ENCODE results near the gene HSD17B1. TPM values are rescaled to one million over a fixed set of nuclear protein-coding genes. Genes with fewer than 3 reads are reported as not detected.

HSD17B1 gene
- total and polyA plus RNA-seq, 2 of the 13 experiments (the other 11 are each of a cell fraction or from before 2014, with no cell fraction given), result 0.54 to 0.93 TPM

DNA sequence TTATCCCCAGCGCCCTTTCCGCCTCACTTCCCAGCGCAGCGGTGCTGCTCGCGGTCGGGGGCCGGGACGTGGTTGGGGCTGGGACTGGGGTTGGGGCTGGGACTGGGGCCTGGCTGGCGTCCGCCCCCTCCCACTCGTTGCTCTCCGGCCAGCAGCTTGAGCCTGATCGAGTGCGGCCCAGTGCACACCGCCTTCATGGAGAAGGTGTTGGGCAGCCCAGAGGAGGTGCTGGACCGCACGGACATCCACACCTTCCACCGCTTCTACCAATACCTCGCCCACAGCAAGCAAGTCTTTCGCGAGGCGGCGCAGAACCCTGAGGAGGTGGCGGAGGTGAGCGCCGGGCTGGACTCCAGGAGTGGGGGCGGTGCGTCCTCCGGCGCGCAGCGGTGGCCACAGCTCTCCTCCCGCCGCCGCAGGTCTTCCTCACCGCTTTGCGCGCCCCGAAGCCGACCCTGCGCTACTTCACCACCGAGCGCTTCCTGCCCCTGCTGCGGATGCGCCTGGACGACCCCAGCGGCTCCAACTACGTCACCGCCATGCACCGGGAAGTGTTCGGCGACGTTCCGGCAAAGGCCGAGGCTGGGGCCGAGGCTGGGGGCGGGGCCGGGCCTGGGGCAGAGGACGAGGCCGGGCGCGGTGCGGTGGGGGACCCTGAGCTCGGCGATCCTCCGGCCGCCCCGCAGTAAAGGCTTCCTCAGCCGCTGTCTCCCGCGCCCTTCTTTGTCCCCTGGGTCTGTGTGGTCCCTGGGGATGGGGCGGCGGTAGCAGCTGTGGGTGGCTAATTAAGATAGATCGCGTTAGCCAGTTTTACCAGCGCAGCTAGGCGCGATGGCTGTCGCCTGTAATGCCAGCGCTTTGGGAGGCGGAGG is 1.8 kb downstream of the HSD17B1 start (continued):
- TF ChIP-seq, protein P1, sequence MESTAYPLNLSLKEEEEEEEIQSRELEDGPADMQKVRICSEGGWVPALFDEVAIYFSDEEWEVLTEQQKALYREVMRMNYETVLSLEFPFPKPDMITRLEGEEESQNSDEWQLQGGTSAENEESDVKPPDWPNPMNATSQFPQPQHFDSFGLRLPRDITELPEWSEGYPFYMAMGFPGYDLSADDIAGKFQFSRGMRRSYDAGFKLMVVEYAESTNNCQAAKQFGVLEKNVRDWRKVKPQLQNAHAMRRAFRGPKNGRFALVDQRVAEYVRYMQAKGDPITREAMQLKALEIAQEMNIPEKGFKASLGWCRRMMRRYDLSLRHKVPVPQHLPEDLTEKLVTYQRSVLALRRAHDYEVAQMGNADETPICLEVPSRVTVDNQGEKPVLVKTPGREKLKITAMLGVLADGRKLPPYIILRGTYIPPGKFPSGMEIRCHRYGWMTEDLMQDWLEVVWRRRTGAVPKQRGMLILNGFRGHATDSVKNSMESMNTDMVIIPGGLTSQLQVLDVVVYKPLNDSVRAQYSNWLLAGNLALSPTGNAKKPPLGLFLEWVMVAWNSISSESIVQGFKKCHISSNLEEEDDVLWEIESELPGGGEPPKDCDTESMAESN (CRISPR knock-in tag; conservative IDR thresholded peaks at IDR 0.05), result 0 out of 2 replicates have a peak, but pooled peaks have one; percentile 26
- peak; percentile 84 for TF ChIP-seq KMT2B (CRISPR knock-in tag; IDR thresholded peaks at IDR 0.05)
- 0 out of 2 replicates have a peak, but pooled peaks have one; percentile 32 for TF ChIP-seq SNAPC2 (CRISPR knock-in tag; IDR thresholded peaks at IDR 0.05)
- TF ChIP-seq ZNF672 (CRISPR knock-in tag; IDR thresholded peaks at IDR 0.05), result peak; percentile 90; the same call in 1 of the 2 replicates
- no peak for TF ChIP-seq ZNF337 (CRISPR knock-in tag; IDR thresholded peaks at IDR 0.05; ENCODE audit: borderline replicate concordance, low read depth)
- TF ChIP-seq, protein P2, sequence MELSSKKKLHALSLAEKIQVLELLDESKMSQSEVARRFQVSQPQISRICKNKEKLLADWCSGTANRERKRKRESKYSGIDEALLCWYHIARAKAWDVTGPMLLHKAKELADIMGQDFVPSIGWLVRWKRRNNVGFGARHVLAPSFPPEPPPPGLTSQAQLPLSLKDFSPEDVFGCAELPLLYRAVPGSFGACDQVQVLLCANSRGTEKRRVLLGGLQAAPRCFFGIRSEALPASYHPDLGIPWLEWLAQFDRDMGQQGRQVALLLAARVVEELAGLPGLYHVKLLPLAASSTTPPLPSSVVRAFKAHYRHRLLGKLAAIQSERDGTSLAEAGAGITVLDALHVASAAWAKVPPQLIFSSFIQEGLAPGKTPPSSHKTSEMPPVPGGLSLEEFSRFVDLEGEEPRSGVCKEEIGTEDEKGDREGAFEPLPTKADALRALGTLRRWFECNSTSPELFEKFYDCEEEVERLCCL (CRISPR knock-in tag; IDR thresholded peaks at IDR 0.05; ENCODE audit: borderline replicate concordance), result peak; percentile 14; the same call in 1 of the 2 replicates
- TF ChIP-seq STAT6 (CRISPR knock-in tag; IDR thresholded peaks at IDR 0.05; ENCODE audit: borderline replicate concordance), result no peak
- TF ChIP-seq SMAD9 (CRISPR knock-in tag; IDR thresholded peaks at IDR 0.05), result no peak; the same call in 1 of the 2 replicates
- TF ChIP-seq, protein P3, sequence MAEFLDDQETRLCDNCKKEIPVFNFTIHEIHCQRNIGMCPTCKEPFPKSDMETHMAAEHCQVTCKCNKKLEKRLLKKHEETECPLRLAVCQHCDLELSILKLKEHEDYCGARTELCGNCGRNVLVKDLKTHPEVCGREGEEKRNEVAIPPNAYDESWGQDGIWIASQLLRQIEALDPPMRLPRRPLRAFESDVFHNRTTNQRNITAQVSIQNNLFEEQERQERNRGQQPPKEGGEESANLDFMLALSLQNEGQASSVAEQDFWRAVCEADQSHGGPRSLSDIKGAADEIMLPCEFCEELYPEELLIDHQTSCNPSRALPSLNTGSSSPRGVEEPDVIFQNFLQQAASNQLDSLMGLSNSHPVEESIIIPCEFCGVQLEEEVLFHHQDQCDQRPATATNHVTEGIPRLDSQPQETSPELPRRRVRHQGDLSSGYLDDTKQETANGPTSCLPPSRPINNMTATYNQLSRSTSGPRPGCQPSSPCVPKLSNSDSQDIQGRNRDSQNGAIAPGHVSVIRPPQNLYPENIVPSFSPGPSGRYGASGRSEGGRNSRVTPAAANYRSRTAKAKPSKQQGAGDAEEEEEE (CRISPR knock-in tag; IDR thresholded peaks at IDR 0.05; ENCODE audit: borderline replicate concordance), result 0 out of 2 replicates have a peak, but pooled peaks have one; percentile 63
- no peak for TF ChIP-seq ZNF75D (CRISPR knock-in tag; IDR thresholded peaks at IDR 0.05; ENCODE audit: borderline replicate concordance)
- peak; percentile 47; the same call in 1 of the 2 replicates for TF ChIP-seq ZSCAN20 (CRISPR knock-in tag; IDR thresholded peaks at IDR 0.05; ENCODE audit: borderline replicate concordance)
- TF ChIP-seq XRCC5 (optimal IDR thresholded peaks at IDR 0.05; ENCODE audit: low read length), result peak; percentile 70
- TF ChIP-seq ZNF350 (CRISPR knock-in tag; IDR thresholded peaks at IDR 0.05; ENCODE audit: borderline replicate concordance, low read depth), result peak; percentile 73
- peak; percentile 97 for TF ChIP-seq IKZF5 (CRISPR knock-in tag; IDR thresholded peaks at IDR 0.05)
- 0 out of 2 replicates have a peak, but pooled peaks have one; percentile 18 for TF ChIP-seq CAMTA2 (CRISPR knock-in tag; IDR thresholded peaks at IDR 0.05; ENCODE audit: borderline replicate concordance)
- TF ChIP-seq ZNF205 (CRISPR knock-in tag; IDR thresholded peaks at IDR 0.05), result peak; percentile 82
- TF ChIP-seq ZNF263 (CRISPR knock-in tag; IDR thresholded peaks at IDR 0.05), result peak; percentile 73
- TF ChIP-seq NCOA2 (CRISPR knock-in tag; IDR thresholded peaks at IDR 0.05), result peak; percentile 58; the same call in 1 of the 2 replicates
